ENCODE measurements around the gene COX19.
A peak's percentile ranks its signal among the peaks of the same experiment; 100 is the strongest.

COX19 gene

GRCh38 chr7:979151-979550, 3.8 kb upstream of the COX19 start:
- DNase-seq (ENCODE audit: low spot score), result no peak

GRCh38 chr7:978416-979091, 3.2 kb upstream of the COX19 start:
- DNase-seq (ENCODE audit: low spot score), result no peak

- DNase-seq (ENCODE audit: low spot score), result no peak
Measured at GRCh38 chr7:978049-978346, 2.6 kb upstream of the COX19 start.

- no peak for DNase-seq (ENCODE audit: low spot score)
Measured at GRCh38 chr7:977326-978048, 2.1 kb upstream of the COX19 start.

- DNase-seq (ENCODE audit: low spot score), result no peak
Measured at GRCh38 chr7:976901-977325, 1.6 kb upstream of the COX19 start.

GRCh38 chr7:975702-976473, 539 bp upstream of the COX19 start:
- DNase-seq (ENCODE audit: low spot score), result no peak

- no peak for DNase-seq (ENCODE audit: low spot score)
Measured at GRCh38 chr7:974172-974571, 1.2 kb downstream of the COX19 start.

- DNase-seq (ENCODE audit: low spot score), result no peak
Measured at GRCh38 chr7:973312-973711, 2.0 kb downstream of the COX19 start.

- DNase-seq (ENCODE audit: low spot score), result no peak
Measured at GRCh38 chr7:972676-973309, 2.6 kb downstream of the COX19 start.

GRCh38 chr7:972110-972509, 3.2 kb downstream of the COX19 start:
- DNase-seq (ENCODE audit: low spot score), result no peak

- DNase-seq (ENCODE audit: low spot score), result no peak
Measured at GRCh38 chr7:970744-971143, 4.6 kb downstream of the COX19 start.

GRCh38 chr7:969403-969802, 5.9 kb downstream of the COX19 start:
- DNase-seq (ENCODE audit: low spot score), result no peak

GRCh38 chr7:968205-969105, 6.9 kb downstream of the COX19 start:
- no peak for DNase-seq (ENCODE audit: low spot score)

- DNase-seq (ENCODE audit: low spot score), result no peak
Measured at GRCh38 chr7:967361-968082, 7.8 kb downstream of the COX19 start.

- DNase-seq (ENCODE audit: low spot score), result no peak
Measured at GRCh38 chr7:966291-967069, 8.9 kb downstream of the COX19 start.

GRCh38 chr7:964401-965231, 10.7 kb downstream of the COX19 start:
- DNase-seq (ENCODE audit: low spot score), result peak; percentile 62

- no peak for DNase-seq (ENCODE audit: low spot score)
Measured at GRCh38 chr7:963236-964078, 11.9 kb downstream of the COX19 start.
